Hypothalamus (tissue), 51 donors: ENCODE data around the gene BIN2.
"Not testable (repeated sequence)": the region's sequence is repeated elsewhere in the genome, so short reads cannot be mapped to it uniquely, and the experiment has no call there.

Source experiments
- DNase-seq, 51 donors: peaks; one replicate each; lab custom pipeline; 2025; lab: John Stamatoyannopoulos, UW

The BIN2 gene

GRCh38 chr12:51265024-51265423 is 59.0 kb downstream of the BIN2 start:
- DNase-seq = no peak

- no peak for DNase-seq
Measured at GRCh38 chr12:51264297-51264696, 59.7 kb downstream of the BIN2 start.

GRCh38 chr12:51263341-51263740 is 60.6 kb downstream of the BIN2 start:
- DNase-seq = no peak

GRCh38 chr12:51262758-51263177 is 61.2 kb downstream of the BIN2 start:
- peak in 3 of 51 donors; percentile 7 to 25 (median 20) for DNase-seq

- not testable (repeated sequence) for DNase-seq
Measured at GRCh38 chr12:51259600-51259999, 64.4 kb downstream of the BIN2 start.

GRCh38 chr12:51254536-51254935 is 69.4 kb downstream of the BIN2 start:
- no peak for DNase-seq

- DNase-seq = no peak
Measured at GRCh38 chr12:51253276-51253675, 70.7 kb downstream of the BIN2 start.

GRCh38 chr12:51247523-51248206 is 76.3 kb downstream of the BIN2 start:
- DNase-seq = no peak

- peak in 1 of 51 donors; percentile 29 for DNase-seq
Measured at GRCh38 chr12:51246254-51246853, 77.6 kb downstream of the BIN2 start.

GRCh38 chr12:51245476-51246253 is 78.3 kb downstream of the BIN2 start:
- no peak for DNase-seq

- DNase-seq = no peak
Measured at GRCh38 chr12:51244269-51244668, 79.7 kb downstream of the BIN2 start.

GRCh38 chr12:51242876-51243275 is 81.1 kb downstream of the BIN2 start:
- DNase-seq = peak in 1 of 51 donors; percentile 17

- DNase-seq = no peak
Measured at GRCh38 chr12:51242120-51242519, 81.9 kb downstream of the BIN2 start.

GRCh38 chr12:51240971-51241370 is 83.0 kb downstream of the BIN2 start:
- no peak for DNase-seq

- peak; percentile 41 to 97 (median 90) for DNase-seq
Measured at GRCh38 chr12:51238510-51239334, 85.3 kb downstream of the BIN2 start, which contains the start of gene DAZAP2. Gene DAZAP2 (plus strand): TSS chr12:51238826. CDS start chr12:51238908, 82 bp downstream.

GRCh38 chr12:51238037-51238509 is 85.9 kb downstream of the BIN2 start:
- peak in 1 of 51 donors; percentile 43 for DNase-seq

- DNase-seq = no peak
Measured at GRCh38 chr12:51234530-51234929, 89.4 kb downstream of the BIN2 start.

GRCh38 chr12:51232642-51233041 is 91.3 kb downstream of the BIN2 start:
- no peak for DNase-seq
